Stimulated activated naive CD8-positive, alpha-beta T cell treated with anti-CD3 and anti-CD28 coated beads, Interleukin-15, amount 100 ng/mL, for 72 hours (primary cell): ENCODE data around the gene PCBP1.
"Not testable (repeated sequence)": the region's sequence is repeated elsewhere in the genome, so short reads cannot be mapped to it uniquely, and the experiment has no call there.

ENCODE experiments used
- ATAC-seq: fragments of 150-1000 bp; cut with Tn5 transposase; 2 replicates; pipeline ENCODE4 v1.10.0; 2021; ENCODE audit warnings: mild to moderate bottlenecking, moderate library complexity
- DNase-seq, 2 donors: peaks; one replicate each; pipeline ENCODE4 v3.0.0; 2021 to 2022
- H3K27ac Mint-ChIP-seq, 2 donors: one replicate each; pipeline ENCODE4 v1.8.0; 2022; ENCODE audit warnings: mild to moderate bottlenecking in 2 of 2, mixed read lengths in 2 of 2, moderate library complexity in 2 of 2
- H3K27me3 Mint-ChIP-seq: one replicate; pipeline ENCODE4 v1.8.0; 2022; ENCODE audit warnings: mixed read lengths
- H3K4me1 Mint-ChIP-seq: one replicate; pipeline ENCODE4 v1.8.0; 2022; ENCODE audit warnings: mild to moderate bottlenecking, mixed read lengths
- H3K4me3 Mint-ChIP-seq, 2 donors: one replicate each; pipeline ENCODE4 v1.8.0; 2022; ENCODE audit warnings: mild to moderate bottlenecking in 2 of 2, mixed read lengths in 2 of 2, moderate library complexity in 1 of 2
- H3K9me3 Mint-ChIP-seq, 2 donors: one replicate each; pipeline ENCODE4 v1.8.0; 2022; ENCODE audit warnings: mixed read lengths in 2 of 2

PCBP1 gene

DNA sequence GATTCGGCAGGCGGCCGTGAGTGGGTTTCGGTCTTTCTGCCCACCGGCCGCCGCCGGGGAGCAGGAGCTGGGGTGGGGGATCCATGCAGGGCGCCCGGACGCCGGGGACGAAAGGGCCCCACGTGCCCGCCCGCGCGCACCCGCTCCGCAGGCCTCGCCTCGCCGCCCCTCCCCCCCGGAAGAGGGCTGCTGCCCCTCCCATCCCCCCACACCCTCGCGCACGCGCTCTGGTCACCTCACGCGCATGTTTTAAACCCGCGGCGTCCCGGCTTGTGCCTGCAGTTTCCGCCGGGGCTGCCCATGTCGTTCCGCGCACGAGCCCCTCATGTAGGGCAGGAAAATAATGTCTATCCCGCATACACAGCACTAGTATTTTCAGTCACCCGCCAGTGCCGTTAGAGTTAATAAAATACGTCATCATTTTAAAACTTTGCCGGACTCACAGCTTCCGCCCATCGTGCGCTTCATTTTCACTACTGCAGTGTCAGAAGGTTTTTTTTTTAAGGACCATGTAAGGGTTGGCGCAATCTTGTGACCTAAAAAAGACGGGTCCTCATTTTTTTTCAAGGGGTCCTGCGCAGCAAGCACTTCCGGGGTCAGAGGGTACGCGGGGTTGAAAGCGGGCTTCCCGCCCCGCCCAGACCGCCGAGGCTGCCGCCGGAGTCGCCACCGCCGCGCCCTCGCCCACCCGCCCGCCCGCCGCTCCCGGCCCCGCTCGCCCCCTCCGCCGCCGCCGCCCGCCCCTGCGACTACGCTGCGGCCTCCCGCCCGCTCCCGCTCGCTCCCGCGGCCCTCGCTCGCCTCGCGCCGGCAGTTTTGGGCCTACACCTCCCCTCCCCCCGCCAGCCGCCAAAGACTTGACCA, at the start of gene PCBP1:
Gene PCBP1, plus strand, starts transcription at position 640 of the 864 bp plus-strand sequence. CDS start 267 bp downstream, outside the sequence.
- Mint-ChIP-seq H3K4me3 (peak within 1 kb of the TSS; percentile 92 to 96), H3K4me1 (peaks cover 59% of the 10 kb centered on the region), H3K27me3 (no peaks in the 10 kb centered on the region), H3K27ac (peak within 1 kb of the TSS; percentile 100), H3K9me3 (no peaks in the 10 kb centered on the region)
- ATAC-seq (peak; percentile 71), DNase-seq (peak; percentile 96 to 98)

DNA sequence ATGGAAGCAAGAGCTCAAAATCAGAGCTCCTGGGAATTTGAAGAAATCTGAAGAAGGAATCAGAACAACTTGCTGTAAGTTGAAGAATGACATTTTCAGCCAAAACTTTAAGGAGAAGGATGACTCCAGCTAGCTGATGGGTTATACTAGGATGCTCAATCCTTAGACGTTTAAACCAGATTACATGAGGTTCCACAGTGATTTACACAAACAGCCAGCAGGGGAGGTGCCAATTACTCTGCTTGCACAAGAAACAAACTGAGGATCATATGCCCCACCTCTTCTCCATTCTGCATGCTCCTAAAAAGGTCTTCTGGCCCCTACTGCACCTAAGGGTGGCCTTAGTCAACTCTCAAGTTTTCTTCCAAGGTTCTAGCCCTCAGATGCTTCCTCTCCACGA, 47.9 kb upstream of the PCBP1 start:
- DNase-seq (no peak), ATAC-seq (no peak)
- H3K9me3 Mint-ChIP-seq = peaks cover 0 to 5% of the 10 kb centered on the region in 2 donors
- no peak overlapping the region for H3K4me3 Mint-ChIP-seq
- H3K4me1 Mint-ChIP-seq = peaks cover 24% of the 10 kb centered on the region
- no peaks in the 10 kb centered on the region for H3K27me3 Mint-ChIP-seq
- no peak overlapping the region for H3K27ac Mint-ChIP-seq

DNA sequence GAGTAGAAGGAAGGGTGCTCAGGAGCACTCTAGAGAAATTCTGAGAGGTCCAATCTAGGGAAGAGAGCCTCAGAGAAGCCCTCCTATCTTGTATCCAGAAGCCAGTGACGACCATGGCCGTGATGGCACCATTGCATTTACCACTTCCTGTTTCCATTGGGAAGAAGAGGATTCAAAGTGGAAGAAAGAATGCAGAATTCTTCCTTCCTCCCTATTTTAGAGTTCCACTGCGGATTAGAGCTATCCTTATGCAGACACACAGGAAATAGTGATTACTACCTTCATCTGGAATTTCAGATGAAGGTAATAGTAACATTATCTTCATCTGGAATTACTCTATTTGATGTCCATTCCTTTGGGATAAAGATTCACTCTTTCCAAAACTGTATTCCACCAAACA, 45.6 kb upstream of the PCBP1 start:
- Mint-ChIP-seq H3K27ac (no peak overlapping the region), H3K4me3 (no peak overlapping the region), H3K27me3 (no peaks in the 10 kb centered on the region), H3K9me3 (peaks cover 0 to 5% of the 10 kb centered on the region in 2 donors), H3K4me1 (peaks cover 29% of the 10 kb centered on the region)
- DNase-seq (no peak), ATAC-seq (no peak)

DNA sequence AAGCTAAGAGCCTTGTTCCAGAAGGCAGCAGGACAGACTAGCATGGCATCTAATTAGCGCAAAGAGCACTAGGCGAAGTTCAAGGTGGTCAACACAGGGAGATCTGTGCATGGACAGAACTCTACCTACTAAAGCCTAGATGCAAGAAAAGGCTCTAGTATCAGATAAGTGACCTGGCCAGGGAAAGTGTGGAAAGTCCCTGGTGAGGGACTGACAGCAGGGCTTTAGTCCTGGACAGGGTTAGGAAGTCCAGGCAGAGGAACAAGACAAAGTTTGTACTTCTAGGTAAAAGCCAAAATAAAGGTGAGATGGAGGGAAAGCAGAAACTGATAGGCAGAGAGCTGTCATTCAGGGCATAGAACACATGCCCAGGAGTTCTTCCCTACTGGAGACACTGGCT, 45.0 kb upstream of the PCBP1 start:
- no peaks in the 10 kb centered on the region for H3K27me3 Mint-ChIP-seq
- H3K4me3 Mint-ChIP-seq = no peak overlapping the region
- peaks cover 0 to 5% of the 10 kb centered on the region in 2 donors for H3K9me3 Mint-ChIP-seq
- no peak for DNase-seq
- H3K4me1 Mint-ChIP-seq = peaks cover 29% of the 10 kb centered on the region
- ATAC-seq = no peak
- peak overlapping the region in 1 of 2 donors; percentile 30 for H3K27ac Mint-ChIP-seq

DNA sequence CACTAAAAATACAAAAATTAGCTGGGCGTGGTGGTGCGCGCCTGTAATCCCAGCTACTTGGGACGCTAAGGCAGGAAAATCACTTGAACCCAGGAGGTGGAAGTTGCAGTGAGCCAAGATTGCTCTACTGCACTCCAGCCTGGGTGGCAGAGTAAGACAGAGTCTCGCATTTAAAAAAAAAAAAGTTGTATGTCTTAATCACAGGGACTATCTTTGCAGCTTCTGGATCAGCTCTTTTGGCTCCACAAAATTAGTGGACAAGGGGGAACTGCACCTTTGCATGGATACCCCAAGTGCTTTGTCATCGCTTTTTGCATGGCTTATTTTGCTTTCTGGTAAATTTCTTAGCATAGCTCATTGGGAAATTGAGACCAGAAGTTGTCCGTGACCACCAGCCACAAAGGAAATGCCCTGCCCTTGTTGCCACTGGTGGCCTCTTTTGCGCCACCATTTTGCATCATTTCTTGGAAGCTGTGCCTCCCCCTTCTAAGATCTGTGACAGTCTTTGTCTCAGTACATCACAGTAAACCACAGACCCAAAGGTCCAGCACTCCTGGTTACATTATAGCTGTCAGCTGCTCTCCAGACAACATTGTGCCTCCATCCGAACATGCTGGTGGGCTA, 43.9 kb upstream of the PCBP1 start:
- peak; percentile 9 to 74 for DNase-seq
- Mint-ChIP-seq H3K4me3 (peak overlapping the region; percentile 12 to 49), H3K27me3 (no peaks in the 10 kb centered on the region), H3K27ac (peak overlapping the region; percentile 72 to 84), H3K4me1 (peaks cover 29% of the 10 kb centered on the region), H3K9me3 (peaks cover 0 to 5% of the 10 kb centered on the region in 2 donors)
- peak; percentile 96 for ATAC-seq

DNA sequence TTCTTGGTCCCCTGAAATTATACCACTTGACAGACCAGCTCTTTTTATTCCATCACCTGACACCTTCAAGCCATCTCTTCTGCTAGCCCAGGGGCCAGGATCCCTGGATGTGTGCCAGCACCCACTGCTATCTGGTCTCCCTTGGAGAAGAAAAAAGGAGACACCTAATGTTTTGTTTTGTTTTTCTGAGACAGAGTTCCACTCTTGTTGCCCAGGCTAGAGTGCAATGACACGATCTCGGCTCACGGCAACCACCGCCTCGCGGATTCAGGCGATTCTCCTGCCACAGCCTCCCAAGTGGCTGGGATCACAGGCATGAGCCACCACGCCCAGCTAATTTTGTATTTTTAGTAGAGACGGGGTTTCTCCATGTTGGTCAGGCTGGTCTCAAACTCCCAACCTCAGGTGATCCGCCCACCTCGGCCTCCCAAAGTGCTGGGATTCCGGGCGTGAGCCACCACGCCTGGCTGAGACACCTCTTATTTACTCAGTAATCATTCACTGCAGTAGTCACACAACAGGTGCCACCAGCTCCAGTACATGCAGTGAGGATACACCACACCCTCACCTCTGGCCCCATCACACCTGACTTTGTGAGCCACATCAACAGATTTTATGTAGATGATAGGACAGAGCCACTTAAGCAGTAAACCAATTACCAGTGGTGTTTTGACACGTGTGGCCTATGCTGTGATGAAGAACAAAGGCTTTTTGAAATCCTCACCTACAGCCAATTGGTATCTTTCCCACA, 42.8 kb upstream of the PCBP1 start:
- peak overlapping the region; percentile 12 to 49 for H3K4me3 Mint-ChIP-seq
- peaks cover 0 to 5% of the 10 kb centered on the region in 2 donors for H3K9me3 Mint-ChIP-seq
- H3K4me1 Mint-ChIP-seq = peaks cover 29% of the 10 kb centered on the region
- ATAC-seq (no peak), DNase-seq (no peak)
- no peaks in the 10 kb centered on the region for H3K27me3 Mint-ChIP-seq
- peak overlapping the region; percentile 61 to 72 for H3K27ac Mint-ChIP-seq

DNA sequence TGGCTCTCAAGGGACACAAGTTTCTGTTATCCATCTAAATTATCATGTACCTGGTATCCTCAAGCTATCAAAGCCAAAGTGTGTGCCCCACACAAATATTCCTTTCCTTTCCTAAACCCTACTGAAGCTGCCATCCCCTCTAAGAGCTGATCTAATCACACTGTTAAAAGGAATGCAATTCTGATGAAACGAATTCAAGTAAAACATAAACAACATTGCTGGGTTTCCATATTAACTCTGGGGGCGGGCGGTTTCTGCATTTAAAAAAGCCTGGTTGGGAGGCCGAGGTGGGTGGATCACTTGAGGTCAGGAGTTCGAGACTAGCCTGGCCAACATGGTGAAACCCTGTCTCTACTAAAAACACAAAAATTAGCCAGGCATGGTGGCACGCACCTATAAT, 41.9 kb upstream of the PCBP1 start:
- ATAC-seq = no peak
- Mint-ChIP-seq H3K4me3 (no peak overlapping the region), H3K27me3 (no peaks in the 10 kb centered on the region), H3K9me3 (peaks cover 0 to 5% of the 10 kb centered on the region in 2 donors), H3K4me1 (peaks cover 29% of the 10 kb centered on the region), H3K27ac (no peak overlapping the region)
- DNase-seq = no peak

DNA sequence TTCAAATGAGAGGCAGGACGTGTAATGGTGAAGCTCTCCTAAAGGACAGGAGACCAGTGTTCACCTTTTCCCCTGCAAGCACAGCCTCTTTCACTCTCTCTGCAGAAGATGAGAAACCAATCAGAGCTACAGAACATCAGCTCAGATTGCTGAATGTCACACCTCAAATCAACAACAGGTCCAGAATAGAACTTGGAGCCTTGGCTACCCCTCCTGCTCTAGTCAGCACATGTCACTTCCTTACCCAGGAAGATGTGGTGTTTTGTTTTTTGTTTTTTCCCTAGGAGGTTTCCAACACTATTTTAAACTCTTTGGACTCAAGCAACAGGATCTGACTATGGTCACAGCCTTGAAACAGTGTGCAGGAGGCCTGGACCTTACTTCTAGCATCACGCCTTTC, 41.3 kb upstream of the PCBP1 start:
- Mint-ChIP-seq H3K4me3 (no peak overlapping the region), H3K4me1 (peaks cover 29% of the 10 kb centered on the region), H3K9me3 (peaks cover 0 to 5% of the 10 kb centered on the region in 2 donors), H3K27ac (no peak overlapping the region), H3K27me3 (no peaks in the 10 kb centered on the region)
- ATAC-seq (no peak), DNase-seq (no peak)

DNA sequence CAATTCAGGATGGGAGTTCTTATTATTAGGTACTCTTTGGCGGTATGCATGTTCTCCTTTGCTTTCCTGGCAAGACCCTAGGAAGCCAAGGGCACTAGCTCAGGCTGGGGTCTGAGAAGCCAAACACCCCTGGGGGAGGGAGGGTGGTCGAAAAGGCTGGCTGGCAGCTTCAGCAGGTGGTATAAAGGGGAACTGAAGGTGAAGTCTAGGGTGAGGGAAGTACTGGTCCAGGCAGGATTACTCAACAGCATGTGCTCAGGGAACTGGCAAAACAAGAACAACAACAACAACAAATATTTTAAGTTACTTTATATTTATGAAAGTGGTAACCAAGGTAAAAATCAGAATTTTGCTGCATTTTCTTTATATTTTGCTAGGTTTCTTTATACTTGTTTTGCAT, 40.7 kb upstream of the PCBP1 start:
- peaks cover 0 to under 1% of the 10 kb centered on the region in 2 donors for H3K9me3 Mint-ChIP-seq
- peaks cover 29% of the 10 kb centered on the region for H3K4me1 Mint-ChIP-seq
- H3K27me3 Mint-ChIP-seq = no peaks in the 10 kb centered on the region
- DNase-seq (no peak), ATAC-seq (no peak)
- no peak overlapping the region for H3K27ac Mint-ChIP-seq
- H3K4me3 Mint-ChIP-seq = no peak overlapping the region

DNA sequence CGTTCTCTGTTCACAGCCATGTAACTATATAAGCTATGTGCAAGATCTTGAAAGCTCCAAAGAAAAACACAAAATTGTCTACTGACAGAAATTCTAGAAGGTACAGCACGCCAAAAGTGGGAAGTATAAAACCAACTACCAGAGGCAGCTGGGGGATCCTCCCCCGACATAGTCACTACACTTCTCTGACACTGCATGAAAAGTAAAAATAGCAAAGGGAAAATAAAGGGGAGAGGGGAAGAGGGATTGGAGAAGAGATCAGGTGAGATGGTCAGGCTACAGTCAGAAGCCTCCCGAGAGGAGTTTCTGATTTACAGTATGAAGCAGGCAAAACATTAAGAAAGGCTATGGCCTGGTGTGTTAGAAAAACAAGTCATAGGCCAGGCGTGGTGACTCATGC, 39.8 kb upstream of the PCBP1 start:
- Mint-ChIP-seq H3K27ac (no peak overlapping the region), H3K4me3 (no peak overlapping the region), H3K4me1 (peaks cover 25% of the 10 kb centered on the region), H3K9me3 (no peaks in the 10 kb centered on the region), H3K27me3 (no peaks in the 10 kb centered on the region)
- no peak for DNase-seq
- no peak for ATAC-seq

DNA sequence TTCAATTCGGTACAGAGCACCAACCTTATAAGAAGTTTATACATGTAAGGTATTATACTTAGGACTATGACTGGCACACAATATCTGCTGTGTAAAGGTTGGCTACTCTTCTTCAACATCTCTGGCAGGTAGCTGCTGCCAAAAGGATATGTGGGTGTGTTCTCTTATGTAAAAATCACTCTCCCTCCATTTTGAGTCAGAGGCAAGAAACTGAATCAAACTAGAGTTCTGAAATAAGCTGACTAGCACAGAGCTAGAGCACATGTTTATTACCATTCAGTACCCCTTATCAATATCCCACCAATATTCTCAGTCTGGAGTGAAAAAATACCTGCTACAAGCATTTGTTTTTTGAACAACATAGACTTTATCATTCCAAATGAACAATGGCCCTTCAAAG, 38.0 kb upstream of the PCBP1 start:
- Mint-ChIP-seq H3K4me1 (peaks cover 7% of the 10 kb centered on the region), H3K4me3 (no peak overlapping the region), H3K27ac (no peak overlapping the region), H3K27me3 (no peaks in the 10 kb centered on the region), H3K9me3 (no peaks in the 10 kb centered on the region)
- DNase-seq (no peak), ATAC-seq (no peak)

DNA sequence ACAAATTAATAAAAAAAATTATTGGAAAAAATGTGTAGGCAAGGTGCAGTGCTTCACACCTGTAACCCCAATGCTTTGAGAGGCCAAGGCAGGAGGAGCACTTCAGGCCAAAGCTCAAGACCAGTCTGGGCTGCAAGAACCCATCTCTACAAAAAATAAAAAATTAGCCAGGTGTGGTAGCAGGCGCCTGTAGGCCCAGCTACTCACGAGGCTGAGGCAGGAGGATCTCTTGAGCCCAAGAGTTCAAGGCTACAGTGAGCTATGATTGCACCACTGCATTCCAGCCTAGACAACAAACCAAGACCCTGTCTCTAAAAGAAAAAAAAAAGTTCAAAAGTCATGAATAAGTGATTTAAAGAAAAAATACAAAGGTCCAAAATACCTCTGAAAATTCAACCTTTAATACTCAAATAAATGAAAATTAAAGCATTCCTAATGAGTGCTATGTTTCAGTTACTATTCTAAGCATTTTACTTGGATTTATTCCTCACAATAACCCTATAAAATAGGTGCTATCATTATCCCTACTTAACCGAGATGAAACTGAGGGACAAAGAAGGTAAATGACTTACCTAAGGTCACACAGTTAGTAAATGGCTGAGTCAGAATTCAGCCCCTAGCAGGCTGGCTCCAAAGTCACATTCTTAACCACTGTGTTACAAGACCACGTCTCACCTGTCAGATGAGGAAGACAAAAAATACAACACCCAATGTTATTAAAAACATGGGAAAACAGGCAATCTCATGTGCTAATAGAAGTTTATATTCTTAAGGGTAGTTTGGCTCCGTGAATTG, 36.4 kb upstream of the PCBP1 start:
- Mint-ChIP-seq H3K27ac (no peak overlapping the region), H3K27me3 (no peaks in the 10 kb centered on the region), H3K9me3 (no peaks in the 10 kb centered on the region), H3K4me1 (peaks cover under 1% of the 10 kb centered on the region), H3K4me3 (no peak overlapping the region)
- no peak for DNase-seq
- ATAC-seq = no peak

DNA sequence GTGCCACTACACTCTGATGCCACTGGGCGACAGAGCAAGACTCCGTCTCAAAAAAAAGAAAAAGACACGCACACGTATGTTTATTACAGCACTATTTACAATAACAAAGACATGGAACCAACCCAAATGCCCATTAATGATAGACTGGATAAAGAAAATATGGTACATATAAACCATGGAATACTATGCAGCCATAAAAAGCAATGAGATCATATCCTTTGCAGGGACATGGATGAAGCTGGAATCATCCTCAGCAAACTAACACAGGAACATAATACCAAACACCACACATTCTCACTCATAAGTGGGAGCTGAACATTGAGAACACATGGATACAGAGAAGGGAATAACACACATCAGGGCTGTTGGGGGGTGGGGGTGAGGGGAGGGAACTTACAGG, 32.0 kb upstream of the PCBP1 start:
- DNase-seq, H3K4me1 Mint-ChIP-seq, H3K9me3 Mint-ChIP-seq, H3K27me3 Mint-ChIP-seq, ATAC-seq, H3K4me3 Mint-ChIP-seq, H3K27ac Mint-ChIP-seq: not testable (repeated sequence)

DNA sequence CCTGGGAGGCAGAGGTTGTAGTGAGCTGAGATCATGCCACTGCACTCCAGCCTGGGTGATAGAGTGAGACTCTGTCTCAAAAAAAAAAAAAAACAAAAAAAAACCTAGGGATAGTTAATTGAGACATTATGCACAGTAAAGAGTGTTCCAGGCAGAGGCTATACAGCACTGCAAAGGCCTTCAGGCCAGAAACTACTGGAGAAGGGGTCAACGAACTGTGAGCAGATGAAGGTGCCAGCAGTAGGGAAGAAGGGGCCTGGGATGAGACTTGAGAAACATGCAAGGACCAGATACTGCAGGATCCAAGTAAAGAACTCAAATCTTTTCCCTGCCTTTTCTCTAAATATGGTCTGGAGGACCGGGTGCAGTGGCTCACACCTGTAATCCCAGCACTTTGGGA, 26.0 kb upstream of the PCBP1 start:
- ATAC-seq (no peak), DNase-seq (no peak)
- no peaks in the 10 kb centered on the region for H3K27me3 Mint-ChIP-seq
- no peak overlapping the region for H3K4me3 Mint-ChIP-seq
- H3K27ac Mint-ChIP-seq = peak overlapping the region in 1 of 2 donors; percentile 93
- peaks cover 12% of the 10 kb centered on the region for H3K4me1 Mint-ChIP-seq
- no peaks in the 10 kb centered on the region for H3K9me3 Mint-ChIP-seq

DNA sequence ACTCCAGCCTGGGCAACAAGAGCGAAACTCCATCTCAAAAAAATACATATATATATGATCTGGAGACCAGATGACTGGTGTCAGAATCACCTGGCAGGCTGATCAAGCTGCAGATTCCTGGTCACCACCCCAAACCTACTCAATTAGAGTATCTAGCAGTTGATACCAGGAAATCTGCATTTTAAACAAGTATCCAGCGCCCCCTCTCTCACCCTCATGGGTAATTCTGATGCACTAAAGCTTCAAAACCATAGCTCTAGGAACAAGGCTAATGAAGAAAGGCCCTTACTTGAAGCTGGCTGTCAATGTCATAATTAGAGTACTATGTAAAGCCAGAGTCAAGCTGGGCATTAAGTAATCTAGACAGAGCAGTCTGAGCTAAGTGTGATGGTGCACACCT, 25.0 kb upstream of the PCBP1 start:
- Mint-ChIP-seq H3K9me3 (no peaks in the 10 kb centered on the region), H3K4me1 (peaks cover 18% of the 10 kb centered on the region)

More for the DNA sequence above, 25.0 kb upstream of the PCBP1 start:
- no peaks in the 10 kb centered on the region for H3K27me3 Mint-ChIP-seq
- H3K4me3 Mint-ChIP-seq = no peak overlapping the region
- ATAC-seq (no peak), DNase-seq (no peak)
- no peak overlapping the region for H3K27ac Mint-ChIP-seq
